Endothelial cell of umbilical vein (primary cell): Measurements from ENCODE around the gene SOX13. TPM values are rescaled to one million over a fixed set of nuclear protein-coding genes. Genes with fewer than 3 reads are reported as not detected.

Experiments
- BruUV-seq: library from RNA; stranded (reverse); fragments of 400-500 nt; replicated peaks from 2 replicates; lab custom pipeline; 2021; lab: Mats Ljungman, UMichigan
- CTCF ChIA-PET: fragments of 300-600, 350-600 bp; sonication (Branson Sonifier 250); formaldehyde crosslinking; loops from one replicate; lab custom pipeline; 2021; ENCODE audit warnings: antibody characterized with exemption, inconsistent platforms; lab: Charles Lee
- POLR2A ChIA-PET: fragments of 300-600, 350-600 bp; sonication (Branson Sonifier 250); formaldehyde crosslinking; loops from one replicate; lab custom pipeline; 2021; ENCODE audit warnings: antibody characterized with exemption, inconsistent platforms; lab: Charles Lee
- DNase-seq: peaks from one replicate; pipeline ENCODE4 v3.0.0-alpha.2; 2011; ENCODE audit warnings: low read depth, low spot score
- FAIRE-seq: peaks from 2 replicates; lab custom pipeline; 2011; peaks lifted over from hg19 to GRCh38; lab: Jason Lieb, UNC
- H2AFZ ChIP-seq: 2 replicates; pipeline ENCODE4 v1.6.0; 2012; ENCODE audit warnings: low read depth, low read length, control low read depth, inconsistent platforms
- H3K27ac ChIP-seq: 2 replicates; pipeline ENCODE4 v1.5.1; 2011; ENCODE audit warnings: low read depth, mild to moderate bottlenecking, control low read depth, low read length, moderate library complexity; ENCODE audit not compliant: insufficient read depth
- H3K27me3 ChIP-seq, 2 experiments: 2 replicates each; pipeline versions ENCODE4 v1.6.0 to v1.6.1; 2011; ENCODE audit warnings: low read length in 2 of 2, mixed read lengths in 1 of 2; ENCODE audit not compliant: control insufficient read depth in 2 of 2, insufficient read depth in 2 of 2
- H3K36me3 ChIP-seq, 2 experiments: 2 replicates in 1 of 2; 3 replicates in 1 of 2; pipeline ENCODE4 v1.5.1; 2011; ENCODE audit warnings: low read length in 2 of 2, mild to moderate bottlenecking in 1 of 2, moderate library complexity in 1 of 2; ENCODE audit not compliant: control insufficient read depth in 2 of 2, insufficient read depth in 2 of 2; ENCODE audit errors: extremely low read depth in 1 of 2
- H3K4me1 ChIP-seq: 3 replicates; pipeline ENCODE4 v1.5.1; 2011; ENCODE audit warnings: mild to moderate bottlenecking, low read length; ENCODE audit not compliant: control insufficient read depth, insufficient read depth; ENCODE audit errors: extremely low read depth
- H3K4me2 ChIP-seq: 2 replicates; pipeline ENCODE4 v1.6.1; 2011; ENCODE audit warnings: low read length, control low read depth, mixed read lengths; ENCODE audit not compliant: insufficient read depth
- H3K4me3 ChIP-seq, 3 experiments: fragments of 200-600 bp in 1 of 3; sonication (generic), shearing (Covaris generic) in 1 of 3; replicated peaks in 1 of 3; 2 replicates each; pipeline ENCODE4 v1.5.1; 2011 to 2016; ENCODE audit warnings: control low read depth in 3 of 3, low read length in 3 of 3, mild to moderate bottlenecking in 2 of 3, inconsistent platforms in 1 of 3, low read depth in 1 of 3, moderate library complexity in 1 of 3; ENCODE audit not compliant: insufficient read depth in 1 of 3
- H3K79me2 ChIP-seq: 2 replicates; pipeline ENCODE4 v1.6.0; 2012; ENCODE audit warnings: low read length, inconsistent platforms; ENCODE audit not compliant: control insufficient read depth, insufficient read depth
- H3K9ac ChIP-seq: replicated peaks from 2 replicates; pipeline ENCODE3; 2011; ENCODE audit warnings: low read length, control low read depth; ENCODE audit not compliant: insufficient read depth; ENCODE audit errors: extremely low read depth
- H3K9me1 ChIP-seq: replicated peaks from 3 replicates; pipeline ENCODE4 v1.6.0; 2011; ENCODE audit warnings: mild to moderate bottlenecking, low read length; ENCODE audit not compliant: control insufficient read depth, insufficient read depth; ENCODE audit errors: extremely low read depth
- H3K9me3 ChIP-seq: replicated peaks from 2 replicates; pipeline ENCODE4 v1.5.1; 2012; ENCODE audit warnings: low read length, inconsistent platforms; ENCODE audit not compliant: control insufficient read depth, insufficient read depth
- H4K20me1 ChIP-seq: replicated peaks from 2 replicates; pipeline ENCODE3; 2011; ENCODE audit warnings: mild to moderate bottlenecking, low read length; ENCODE audit not compliant: control insufficient read depth, insufficient read depth; ENCODE audit errors: extremely low read depth
- CTCF ChIP-seq, 2 donors: IDR thresholded peaks; 1 replicate in 1 of 2; 2 replicates in 1 of 2; pipeline ENCODE4 v1.5.1; 2011; ENCODE audit warnings: low read length in 2 of 2, mild to moderate bottlenecking in 2 of 2, moderate library complexity in 2 of 2, control low read depth in 1 of 2, inconsistent platforms in 1 of 2, low read depth in 1 of 2; ENCODE audit not compliant: insufficient read depth in 1 of 2; ENCODE audit errors: extremely low read depth in 1 of 2
- EZH2 ChIP-seq: IDR thresholded peaks from 2 replicates; pipeline ENCODE4 v1.6.1; 2012; ENCODE audit warnings: borderline replicate concordance, low read depth, mild to moderate bottlenecking, moderate library complexity, low read length, inconsistent platforms; ENCODE audit not compliant: severe bottlenecking
- FOS ChIP-seq: IDR thresholded peaks from 2 replicates; pipeline ENCODE4 v1.6.1; 2011; ENCODE audit warnings: mild to moderate bottlenecking, low read length, moderate library complexity, borderline replicate concordance; ENCODE audit not compliant: insufficient read depth
- GATA2 ChIP-seq: IDR thresholded peaks from 2 replicates; pipeline ENCODE4 v1.7.0; 2011; ENCODE audit warnings: low read depth, mild to moderate bottlenecking, moderate library complexity, mixed read lengths, low read length; ENCODE audit not compliant: insufficient read length, insufficient read depth
- JUN ChIP-seq: IDR thresholded peaks from 2 replicates; pipeline ENCODE4 v1.6.1; 2011; ENCODE audit warnings: borderline replicate concordance, low read depth; ENCODE audit not compliant: insufficient read length, insufficient read depth
- MAX ChIP-seq: IDR thresholded peaks from 2 replicates; pipeline ENCODE4 v1.6.1; 2011; ENCODE audit not compliant: insufficient read depth, insufficient read length
- MYC ChIP-seq: IDR thresholded peaks from one replicate; pipeline ENCODE4 v1.6.1; 2011; ENCODE audit warnings: mild to moderate bottlenecking, low read depth, low read length
- POLR2A ChIP-seq: IDR thresholded peaks from 2 replicates; pipeline ENCODE4 v1.6.1; 2012; ENCODE audit warnings: low read depth, mild to moderate bottlenecking, control low read depth, low read length
- POLR2AphosphoS5 ChIP-seq: IDR thresholded peaks from 2 replicates; pipeline ENCODE4 v1.6.1; 2012; ENCODE audit warnings: low read depth, mild to moderate bottlenecking, control low read depth, low read length, moderate library complexity; ENCODE audit not compliant: insufficient read depth
- dilution Hi-C: fragments of 300-500 bp; cut with MboI; formaldehyde crosslinking; loops from one replicate; pipeline ENCODE4 v1.15.0; 2019; ENCODE audit warnings: low sequenced_read_pairs; ENCODE audit not compliant: extremely low pct_ligation_motif_present
- intact Hi-C: fragments of 100-400 bp; cut with micrococcal nuclease; formaldehyde crosslinking; loops from one replicate; pipeline ENCODE4 v1.10.0; 2022
- polyA plus RNA-seq, 4 experiments: library from polyadenylated mRNA; depleted of rRNA in 3 of 4; stranded (reverse) in 3 of 4; unstranded in 1 of 4; fragments of >200 nt; gene quantifications; 2 replicates each; pipeline versions ENCODE4 v1.2.1 to v1.2.3, GENCODE V29; 2011 to 2012; ENCODE audit warnings: missing spikeins in 1 of 4
- total RNA-seq: library from RNA; stranded (reverse); gene quantifications from 2 replicates; pipeline ENCODE4 v1.2.3, GENCODE V29; 2021

The SOX13 gene
- total and polyA plus RNA-seq, 2 donors (not counting 3 experiments of a cell fraction or from before 2014, with no cell fraction given): 40.8 to 57.7 TPM

- H3K4me3 ChIP-seq: peak overlapping the region; percentile 42 to 73 (median 66)
- BruUV-seq: no TSS peak
- POLR2A ChIA-PET: interaction anchor here (0.9 kb wide), 1 partner anchor 29 kb away, joined by 3 read pairs; no protein-coding TSS in a partner anchor
- peak overlapping the region; percentile 49 for H3K27ac ChIP-seq
- FAIRE-seq (no peak), DNase-seq (no peak)
- H3K27me3 ChIP-seq: no peaks in the 10 kb centered on the region
- H3K79me2 ChIP-seq: peaks cover 39% of the 10 kb centered on the region
- H4K20me1 ChIP-seq: no peaks in the 10 kb centered on the region
- CTCF ChIA-PET: interaction anchor here (1.2 to 7.2 kb wide), 7 partner anchors 10 to 204 kb away, joined by 4 to 83 read pairs (median 4); no protein-coding TSS in a partner anchor
- peaks cover 28% of the 10 kb centered on the region for H3K4me1 ChIP-seq
- H3K4me2 ChIP-seq: peak overlapping the region; percentile 68
- no peaks in the 10 kb centered on the region for H3K9me3 ChIP-seq
- H3K36me3 ChIP-seq: no peaks in the 10 kb centered on the region
- TF ChIP-seq JUN (no peak), MAX (no peak), POLR2AphosphoS5 (no peak), EZH2 (no peak), POLR2A (no peak), GATA2 (no peak), MYC (no peak), FOS (no peak), CTCF (IDR thresholded peaks at IDR 0.05; ENCODE audit: extremely low read depth in 1 of 2, insufficient read depth in 1 of 2, low read depth in 1 of 2, low read length in 2 of 2) (no peak)
- intact Hi-C loops: loop anchor here (2.0 kb wide), 1 partner anchor 186 kb away; no protein-coding TSS in a partner anchor
- peak overlapping the region; percentile 26 for H2AFZ ChIP-seq
- H3K9me1 ChIP-seq: no peaks in the 10 kb centered on the region
- H3K9ac ChIP-seq: peak overlapping the region; percentile 71
- dilution Hi-C loops: no loop called here
Observed at GRCh38 chr1:204075139-204075521, 2.2 kb downstream of the SOX13 start.
